ENCODE data around the gene CFAP99.
"Not testable (repeated sequence)": the region's sequence is repeated elsewhere in the genome, so short reads cannot be mapped to it uniquely, and the experiment has no call there.

CFAP99 gene

GRCh38 chr4:2377241-2377640 is 41.5 kb upstream of the CFAP99 start:
- H3K4me3 ChIP-seq (ENCODE audit: low read length) = no peak overlapping the region
- TF ChIP-seq CTCF (IDR thresholded peaks at IDR 0.05; ENCODE audit: insufficient read depth, low read depth, low read length, missing control alignments) = no peak
- DNase-seq (ENCODE audit: low read depth) = no peak

GRCh38 chr4:2378401-2378800 is 40.4 kb upstream of the CFAP99 start:
- no peak for TF ChIP-seq CTCF (IDR thresholded peaks at IDR 0.05; ENCODE audit: insufficient read depth, low read depth, low read length, missing control alignments)
- DNase-seq (ENCODE audit: low read depth) = no peak
- no peak overlapping the region for H3K4me3 ChIP-seq (ENCODE audit: low read length)

GRCh38 chr4:2378898-2379297 is 39.9 kb upstream of the CFAP99 start:
- no peak overlapping the region for H3K4me3 ChIP-seq (ENCODE audit: low read length)
- DNase-seq (ENCODE audit: low read depth) = no peak
- TF ChIP-seq CTCF (IDR thresholded peaks at IDR 0.05; ENCODE audit: insufficient read depth, low read depth, low read length, missing control alignments) = no peak

- not testable (repeated sequence) for H3K4me3 ChIP-seq (ENCODE audit: low read length); DNase-seq (ENCODE audit: low read depth)
Measured at GRCh38 chr4:2380589-2380988, 38.2 kb upstream of the CFAP99 start.

- not testable (repeated sequence) for DNase-seq (ENCODE audit: low read depth); H3K4me3 ChIP-seq (ENCODE audit: low read length)
Measured at GRCh38 chr4:2382769-2383202, 36.0 kb upstream of the CFAP99 start.

- not testable (repeated sequence) for DNase-seq (ENCODE audit: low read depth); H3K4me3 ChIP-seq (ENCODE audit: low read length)
Measured at GRCh38 chr4:2383220-2383631, 35.5 kb upstream of the CFAP99 start.

GRCh38 chr4:2383760-2384159 is 35.0 kb upstream of the CFAP99 start:
- H3K4me3 ChIP-seq (ENCODE audit: low read length) = no peak overlapping the region
- DNase-seq (ENCODE audit: low read depth) = no peak
- TF ChIP-seq CTCF (IDR thresholded peaks at IDR 0.05; ENCODE audit: insufficient read depth, low read depth, low read length, missing control alignments) = no peak

GRCh38 chr4:2384245-2384644 is 34.5 kb upstream of the CFAP99 start:
- DNase-seq (ENCODE audit: low read depth) = no peak
- TF ChIP-seq CTCF (IDR thresholded peaks at IDR 0.05; ENCODE audit: insufficient read depth, low read depth, low read length, missing control alignments) = no peak
- H3K4me3 ChIP-seq (ENCODE audit: low read length) = no peak overlapping the region

GRCh38 chr4:2385516-2385915 is 33.2 kb upstream of the CFAP99 start:
- DNase-seq (ENCODE audit: low read depth) = no peak
- no peak for TF ChIP-seq CTCF (IDR thresholded peaks at IDR 0.05; ENCODE audit: insufficient read depth, low read depth, low read length, missing control alignments)
- no peak overlapping the region for H3K4me3 ChIP-seq (ENCODE audit: low read length)

Data from epithelial cell of esophagus (primary cell).